Stimulated activated CD4-positive, alpha-beta T cell treated with anti-CD3 and anti-CD28 coated beads, Interleukin-4, amount 100 ng/mL, for 48 hours (primary cell): ENCODE data around the gene LMNTD2.
A peak's percentile ranks its signal among the peaks of the same experiment; 100 is the strongest.
"Not testable (repeated sequence)": the region's sequence is repeated elsewhere in the genome, so short reads cannot be mapped to it uniquely, and the experiment has no call there.

Source experiments
- DNase-seq, 2 donors: peaks; one replicate each; pipeline ENCODE4 v3.0.0-alpha.2; 2020; ENCODE audit warnings: low read depth in 2 of 2

The LMNTD2 gene

DNA sequence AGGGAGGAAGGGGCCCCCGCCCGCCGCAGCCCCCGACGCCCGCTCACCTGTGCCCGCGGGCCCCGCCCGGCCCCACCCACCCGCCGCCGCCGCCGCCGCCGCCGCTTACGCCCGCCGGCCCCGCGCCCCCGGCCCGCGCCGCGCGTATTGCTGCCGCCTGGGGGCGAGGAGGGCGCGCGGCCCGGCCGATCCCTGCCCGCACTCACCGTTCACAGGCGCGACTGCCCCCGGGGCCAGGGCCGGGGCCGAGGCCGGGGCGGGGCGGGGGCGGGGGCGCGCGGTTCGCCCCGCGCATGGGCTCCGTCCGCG is 25.4 kb downstream of the LMNTD2 start:
- no peak for DNase-seq

DNA sequence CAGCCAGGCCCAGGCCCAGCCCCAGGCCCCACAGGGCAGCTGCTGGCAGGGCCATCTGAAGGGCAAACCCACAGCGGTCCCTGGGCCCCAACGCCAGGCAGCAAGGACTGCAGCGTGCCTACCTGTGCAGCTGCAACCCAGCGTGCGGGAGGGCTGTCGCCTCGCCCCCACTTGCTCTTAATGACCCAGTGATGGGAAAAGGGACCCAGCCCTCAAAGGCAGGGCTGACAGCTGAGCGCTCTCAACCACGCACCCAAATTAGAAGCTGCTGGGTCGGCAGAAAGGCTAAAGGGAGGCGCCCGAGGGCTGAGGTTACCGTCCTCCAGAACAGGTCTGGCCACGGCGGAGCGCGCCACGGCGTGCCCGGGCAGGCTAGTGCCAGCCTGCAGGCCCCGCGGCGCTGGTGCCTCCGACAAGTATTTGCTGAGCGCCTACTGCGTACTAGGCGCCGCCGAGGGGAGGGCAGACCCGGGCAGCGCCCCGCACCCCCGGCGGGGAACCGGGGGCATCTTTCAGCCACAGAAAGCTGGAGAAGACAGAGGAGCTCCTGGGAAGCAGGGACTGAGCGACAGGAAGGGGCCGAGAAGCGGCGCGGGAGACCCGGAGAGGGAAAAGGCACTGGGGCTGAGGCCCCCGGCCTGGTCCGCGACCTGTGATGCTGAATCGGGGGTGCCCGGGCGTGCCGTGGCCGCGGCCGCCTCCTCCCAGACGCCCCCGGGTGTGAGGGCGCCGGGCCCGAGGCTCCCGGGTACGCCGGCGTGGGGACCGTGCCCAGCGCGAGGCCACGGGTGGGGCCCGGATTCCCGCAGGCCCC is 25.9 kb downstream of the LMNTD2 start:
- DNase-seq, result no peak

DNA sequence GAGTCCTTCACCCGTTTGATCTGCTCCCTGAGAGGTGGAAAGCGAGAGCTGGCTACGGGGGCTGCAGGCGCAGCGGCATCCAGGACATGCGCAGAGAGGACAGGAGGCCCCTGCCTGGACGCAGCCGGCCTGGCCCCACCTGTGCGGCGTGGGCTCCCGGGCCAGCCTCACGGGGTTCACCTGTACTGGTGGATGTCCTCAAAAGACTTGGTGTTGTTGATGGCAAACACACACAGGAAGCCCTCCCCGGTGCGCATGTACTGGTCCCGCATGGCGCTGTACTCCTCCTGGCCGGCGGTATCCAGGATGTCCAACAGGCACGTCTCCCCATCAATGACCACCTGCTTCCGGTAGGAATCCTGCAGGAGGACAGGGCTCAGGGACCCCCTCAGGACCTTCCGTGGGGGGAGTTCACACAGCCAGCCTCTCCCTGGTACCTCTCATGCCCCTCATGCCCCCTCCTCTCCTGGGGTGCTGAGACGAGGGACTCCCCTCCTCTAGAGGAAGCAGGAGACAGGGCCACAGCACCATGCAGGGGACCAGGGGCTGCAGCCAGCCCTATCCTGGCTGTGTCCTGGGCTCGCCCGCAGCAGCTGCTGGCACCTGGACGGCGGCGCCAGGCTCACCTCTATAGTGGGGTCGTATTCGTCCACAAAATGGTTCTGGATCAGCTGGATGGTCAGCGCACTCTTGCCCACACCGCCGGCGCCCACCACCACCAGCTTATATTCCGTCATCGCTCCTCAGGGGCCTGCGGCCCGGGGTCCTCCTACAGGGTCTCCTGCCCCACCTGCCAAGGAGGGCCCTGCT is 26.7 kb downstream of the LMNTD2 start:
- DNase-seq, result no peak

DNA sequence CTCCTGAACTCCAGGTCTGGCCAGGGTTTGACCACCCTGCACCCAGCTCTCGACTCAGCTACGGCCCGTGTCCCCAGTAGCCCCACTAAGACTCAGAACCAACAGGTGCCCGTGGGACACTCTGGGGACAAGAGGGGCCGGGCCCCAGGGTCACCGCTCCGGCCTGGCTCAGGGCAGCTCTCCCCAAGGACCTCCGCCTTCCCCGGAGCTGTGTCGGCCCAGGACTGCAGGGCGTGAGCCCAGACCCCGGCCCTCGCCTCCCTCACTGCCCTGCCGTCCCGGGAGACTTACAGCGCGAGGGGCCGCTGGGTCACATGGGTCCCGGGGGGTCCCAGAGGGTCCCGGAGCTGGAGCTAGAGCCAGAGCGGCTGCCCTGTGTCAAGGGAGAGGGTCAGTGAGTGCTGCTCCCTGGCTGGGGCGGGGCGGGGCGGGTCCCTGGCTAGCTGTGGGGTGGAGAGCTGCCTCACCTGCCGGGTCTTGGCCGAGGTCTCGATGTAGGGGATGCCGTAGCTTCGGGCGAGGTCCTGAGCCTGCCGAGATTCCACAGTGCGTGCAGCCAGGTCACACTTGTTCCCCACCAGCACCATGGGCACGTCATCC is 27.5 kb downstream of the LMNTD2 start:
- no peak for DNase-seq

DNA sequence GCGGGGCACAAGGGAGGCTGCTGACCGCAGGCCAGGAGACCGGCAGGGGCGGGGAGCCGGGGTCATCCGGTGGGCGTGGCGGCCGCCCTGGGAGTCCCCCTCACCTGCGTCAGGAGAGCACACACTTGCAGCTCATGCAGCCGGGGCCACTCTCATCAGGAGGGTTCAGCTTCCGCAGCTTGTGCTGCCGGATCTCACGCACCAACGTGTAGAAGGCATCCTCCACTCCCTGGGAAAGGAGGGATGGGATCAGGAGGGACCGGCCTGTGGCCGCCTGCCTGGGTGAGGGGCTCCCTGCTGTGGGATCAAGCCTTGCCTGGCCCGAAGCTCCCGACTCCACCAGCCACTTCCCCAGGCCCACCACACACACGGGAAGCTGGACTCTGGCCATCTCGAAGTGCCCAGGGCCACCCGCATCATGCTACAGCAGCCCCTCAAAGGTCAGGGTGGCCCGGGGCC is 28.0 kb downstream of the LMNTD2 start:
- no peak for DNase-seq

DNA sequence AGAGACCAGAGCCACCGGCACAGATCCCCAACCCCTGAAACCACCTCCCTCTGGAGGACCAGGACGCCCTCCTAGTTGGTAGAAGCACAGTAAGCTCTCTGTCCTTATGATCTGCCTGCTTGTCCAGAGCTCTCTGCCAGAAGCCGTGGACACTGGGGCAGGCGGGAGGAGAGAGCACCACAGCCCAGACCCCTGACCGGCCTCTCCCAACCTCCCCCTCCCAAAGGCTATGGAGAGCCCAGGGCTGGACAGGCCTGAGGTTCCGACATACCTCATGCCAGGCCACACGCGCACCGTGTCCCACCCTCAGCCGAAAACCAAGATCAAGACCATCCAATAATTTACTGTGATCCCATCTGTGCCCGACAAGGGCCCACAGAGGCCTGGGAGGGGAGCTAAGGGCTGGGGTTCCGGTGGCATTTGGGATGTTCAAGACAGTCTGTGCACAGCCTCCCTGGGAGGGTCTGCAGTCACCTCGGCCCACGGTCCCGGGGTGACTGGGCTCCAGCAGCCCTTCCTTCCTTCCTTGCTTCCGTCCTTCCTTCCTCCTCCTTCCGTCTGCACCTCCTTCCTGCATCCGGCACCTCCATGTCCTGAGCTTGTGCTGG is 28.5 kb downstream of the LMNTD2 start:
- no peak for DNase-seq

DNA sequence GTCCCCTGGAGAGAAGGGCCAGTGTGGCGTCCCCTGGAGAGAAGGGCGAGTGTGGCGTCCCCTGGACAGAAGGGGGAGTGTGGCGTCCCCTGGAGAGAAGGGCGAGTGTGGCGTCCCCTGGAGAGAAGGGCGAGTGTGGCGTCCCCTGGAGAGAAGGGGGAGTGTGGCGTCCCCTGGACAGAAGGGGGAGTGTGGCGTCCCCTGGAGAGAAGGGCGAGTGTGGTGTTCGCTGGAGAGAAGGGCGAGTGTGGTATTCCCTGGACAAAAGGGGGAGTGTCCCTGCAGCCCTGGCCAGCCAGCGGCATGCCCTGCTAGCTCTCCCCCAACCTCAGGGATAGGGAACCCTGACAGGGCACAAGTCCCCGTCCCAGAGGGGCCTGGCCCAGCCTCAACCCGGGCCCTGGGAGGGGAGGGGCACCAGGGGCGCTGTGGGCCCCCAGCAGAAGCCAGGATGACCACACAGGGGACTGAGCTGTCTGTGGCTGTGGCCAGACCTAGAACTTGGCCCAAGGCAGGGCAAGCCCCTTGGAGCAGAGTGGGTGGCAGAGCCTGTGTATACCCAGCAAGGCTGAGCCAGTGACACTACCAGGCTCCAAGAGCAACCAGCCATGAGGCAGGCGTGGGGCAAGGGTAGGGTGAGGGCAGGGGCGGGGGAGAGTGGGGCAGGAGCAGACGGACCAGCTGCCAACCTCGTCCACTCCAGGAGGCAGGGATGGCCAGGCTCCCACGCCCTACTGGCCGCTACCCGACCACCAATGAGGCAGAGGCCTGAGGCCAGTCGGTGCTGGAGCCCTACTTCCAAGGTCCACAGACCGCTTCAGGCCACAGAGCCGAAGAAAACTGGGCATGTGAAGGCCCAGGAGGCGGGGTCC is 29.3 kb downstream of the LMNTD2 start:
- no peak for DNase-seq

DNA sequence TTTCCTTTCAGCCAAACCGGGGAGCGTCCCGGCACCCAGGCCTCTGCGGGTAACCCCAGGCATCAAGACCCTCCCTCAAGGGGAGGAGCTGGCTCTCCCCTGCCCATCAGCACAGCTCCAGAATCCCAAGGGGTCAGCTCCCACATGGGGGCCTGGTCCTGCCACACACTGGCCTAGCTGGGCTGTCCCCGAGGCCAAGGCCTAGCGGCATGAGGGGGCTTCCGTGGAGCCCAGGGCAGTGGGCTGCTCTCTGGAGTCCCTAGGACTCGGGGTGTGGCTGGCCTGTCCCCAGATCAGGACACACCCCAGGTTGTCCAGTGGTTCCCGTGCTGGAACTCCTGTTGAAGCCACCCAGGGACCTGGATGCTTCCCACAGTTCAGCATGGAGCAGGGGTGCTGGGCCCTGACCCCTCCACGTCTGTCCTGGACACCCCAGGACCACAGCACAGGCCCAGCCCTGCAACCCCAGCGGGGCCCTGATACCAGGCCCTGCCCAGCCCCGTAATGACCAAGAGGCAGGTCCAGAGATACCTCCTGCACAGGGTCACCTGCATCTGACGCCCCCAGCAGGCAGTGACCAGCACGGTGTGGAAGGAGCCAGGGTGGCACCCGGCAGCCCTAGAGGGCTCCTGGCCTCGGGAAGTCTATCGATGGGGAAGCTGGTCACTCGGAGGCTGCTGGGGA is 30.7 kb downstream of the LMNTD2 start:
- DNase-seq, result no peak

DNA sequence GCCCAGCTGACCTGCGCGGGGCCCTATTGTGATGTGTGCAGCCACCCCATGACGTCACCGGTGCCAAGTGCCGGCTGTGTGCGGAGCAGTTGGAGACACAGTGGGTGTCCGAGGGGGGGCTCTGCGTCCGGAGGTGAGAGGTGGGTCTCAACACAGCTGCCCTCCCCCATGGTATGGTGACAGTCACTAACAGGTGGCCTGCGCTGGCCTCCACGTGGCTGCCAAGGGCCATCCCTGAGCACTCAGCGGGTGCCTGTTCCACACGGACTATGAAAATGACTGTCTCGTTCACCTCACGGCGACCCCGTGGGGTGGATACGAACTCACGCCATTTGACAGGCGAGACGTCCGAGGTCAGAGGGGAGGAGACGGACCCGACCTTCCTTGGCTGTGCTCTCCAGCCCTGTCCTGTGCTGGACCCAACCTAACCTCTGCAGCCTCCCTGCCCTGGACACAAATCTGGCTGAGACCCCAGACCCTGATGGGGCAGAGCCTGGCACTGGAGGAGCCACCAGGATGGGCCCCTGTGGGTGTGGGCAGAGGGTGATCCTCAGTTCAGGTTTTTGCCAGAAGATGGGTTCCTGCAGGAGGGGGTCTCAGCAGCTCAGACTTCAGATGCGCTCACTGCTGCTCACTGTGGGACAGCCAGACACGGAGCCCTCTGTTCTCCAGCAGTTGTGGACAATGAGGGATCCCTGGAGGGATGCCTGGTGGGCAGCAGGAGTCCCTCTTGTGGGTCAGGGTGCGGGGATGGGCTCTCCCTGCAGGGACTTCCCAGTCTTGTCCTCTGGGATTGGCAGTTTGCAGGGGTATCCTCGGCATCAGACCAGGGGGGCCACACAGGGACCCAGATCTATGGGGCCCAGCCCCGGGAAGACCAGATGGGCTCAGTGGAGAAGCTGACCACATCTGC is 31.5 kb downstream of the LMNTD2 start:
- DNase-seq, result no peak

DNA sequence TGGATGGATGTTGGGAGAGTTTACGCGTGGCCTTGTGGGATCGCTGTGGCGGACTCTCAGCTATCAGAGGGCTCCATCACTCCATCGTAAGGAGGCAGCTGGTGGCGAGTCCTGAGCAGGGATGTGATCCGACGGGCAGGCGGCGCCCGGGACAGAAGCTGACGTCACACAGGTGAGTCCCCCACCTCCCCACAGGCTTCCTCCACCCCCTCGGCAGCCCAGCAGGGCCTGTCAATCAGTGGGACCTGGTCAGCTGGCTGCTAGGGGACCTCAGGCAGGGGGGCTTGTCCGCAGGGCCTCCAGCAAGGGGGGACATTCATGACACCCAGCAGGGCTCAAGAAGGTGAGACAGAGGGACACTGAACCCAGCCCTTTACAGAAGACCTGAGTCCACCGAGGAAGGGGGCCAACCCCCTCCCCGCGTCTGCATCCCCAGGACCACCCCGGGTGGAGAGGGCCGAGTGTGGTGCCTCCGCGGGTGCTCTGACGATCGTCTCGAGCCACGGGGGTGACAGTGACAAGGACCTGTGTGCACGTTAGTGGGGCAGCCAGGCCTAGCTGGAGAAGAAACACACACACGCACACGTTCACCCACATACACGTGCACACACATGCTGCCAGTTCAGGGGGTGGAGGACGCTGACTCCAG is 32.2 kb downstream of the LMNTD2 start:
- DNase-seq, result no peak

DNA sequence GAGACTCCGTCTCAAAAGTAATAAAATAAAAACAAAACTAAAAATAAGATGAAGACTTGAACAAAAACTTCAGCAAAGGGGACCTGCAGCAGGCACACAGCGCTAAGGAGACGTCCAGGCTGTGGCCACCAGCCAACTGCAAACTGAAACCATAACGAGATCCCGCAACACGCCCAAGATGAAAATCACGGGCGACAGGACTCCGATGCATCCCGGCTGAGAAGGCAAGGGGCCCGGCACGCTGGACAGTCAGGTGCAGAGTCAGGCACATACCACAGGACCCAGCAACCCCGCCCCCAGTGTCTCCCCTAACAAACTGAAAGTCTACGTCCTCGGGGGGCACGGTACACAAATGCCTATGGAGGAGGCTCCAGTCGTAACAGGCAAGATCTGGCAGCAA is 34.3 kb downstream of the LMNTD2 start:
- DNase-seq, result no peak

DNA sequence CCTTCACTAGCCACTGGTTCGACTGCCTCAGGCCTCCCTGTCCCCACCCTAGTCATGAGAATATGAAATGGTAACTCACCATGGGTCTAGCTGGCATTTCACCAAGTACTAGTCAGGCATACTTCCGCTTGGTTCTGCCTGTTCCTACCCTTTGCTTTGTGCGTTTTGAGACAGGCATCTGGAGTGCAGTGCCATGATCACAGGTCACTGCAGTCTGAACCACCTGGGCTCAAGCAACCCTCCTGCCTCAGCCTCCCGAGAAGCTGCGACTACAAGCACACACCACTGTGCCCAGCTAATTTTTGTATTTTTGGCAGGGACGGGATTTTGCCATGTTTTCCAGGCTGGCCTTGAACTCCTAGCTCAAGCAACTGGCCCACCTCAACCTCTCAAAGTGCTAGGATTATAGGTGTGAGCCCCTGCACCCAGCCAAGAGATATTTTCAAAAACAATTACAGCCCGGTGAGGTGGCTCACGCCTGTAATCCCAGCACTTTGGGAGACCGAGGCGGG is 39.3 kb downstream of the LMNTD2 start:
- no peak for DNase-seq

DNA sequence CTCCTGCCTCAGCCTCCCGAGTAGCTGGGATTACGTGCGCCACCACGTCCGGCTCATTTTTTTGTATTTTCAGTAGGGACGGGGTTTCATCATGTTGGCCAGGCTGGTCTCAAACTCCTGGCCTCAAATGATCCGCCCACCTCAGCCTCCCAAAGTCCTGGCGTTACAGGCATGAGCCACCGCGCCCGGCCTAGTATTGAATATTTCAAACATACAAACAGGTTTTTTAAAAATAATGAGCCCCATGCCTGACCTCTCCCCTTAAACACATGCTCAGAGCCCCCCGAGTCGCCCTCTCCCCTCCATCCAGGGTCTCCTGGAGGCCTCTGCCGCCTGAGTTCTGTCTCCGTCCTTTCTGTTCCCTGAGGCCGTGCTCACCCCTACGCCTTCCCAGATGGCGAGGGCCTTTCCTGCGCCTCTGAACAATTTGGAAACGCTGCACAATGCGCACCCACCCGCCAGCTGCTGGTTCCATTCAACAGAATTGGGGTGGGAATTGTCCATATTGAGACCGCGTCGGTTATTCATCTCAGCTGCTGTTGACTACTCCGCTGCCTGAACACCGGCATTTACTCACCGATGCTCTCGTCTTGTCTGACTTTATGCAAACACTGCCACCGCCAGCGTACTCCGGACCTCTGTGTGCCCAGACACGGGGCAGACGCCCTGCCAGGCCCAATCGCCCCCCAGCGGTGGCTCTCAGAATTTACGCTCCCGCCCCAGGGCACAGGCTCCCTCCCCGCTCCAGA is 39.9 kb downstream of the LMNTD2 start:
- DNase-seq, result no peak

DNA sequence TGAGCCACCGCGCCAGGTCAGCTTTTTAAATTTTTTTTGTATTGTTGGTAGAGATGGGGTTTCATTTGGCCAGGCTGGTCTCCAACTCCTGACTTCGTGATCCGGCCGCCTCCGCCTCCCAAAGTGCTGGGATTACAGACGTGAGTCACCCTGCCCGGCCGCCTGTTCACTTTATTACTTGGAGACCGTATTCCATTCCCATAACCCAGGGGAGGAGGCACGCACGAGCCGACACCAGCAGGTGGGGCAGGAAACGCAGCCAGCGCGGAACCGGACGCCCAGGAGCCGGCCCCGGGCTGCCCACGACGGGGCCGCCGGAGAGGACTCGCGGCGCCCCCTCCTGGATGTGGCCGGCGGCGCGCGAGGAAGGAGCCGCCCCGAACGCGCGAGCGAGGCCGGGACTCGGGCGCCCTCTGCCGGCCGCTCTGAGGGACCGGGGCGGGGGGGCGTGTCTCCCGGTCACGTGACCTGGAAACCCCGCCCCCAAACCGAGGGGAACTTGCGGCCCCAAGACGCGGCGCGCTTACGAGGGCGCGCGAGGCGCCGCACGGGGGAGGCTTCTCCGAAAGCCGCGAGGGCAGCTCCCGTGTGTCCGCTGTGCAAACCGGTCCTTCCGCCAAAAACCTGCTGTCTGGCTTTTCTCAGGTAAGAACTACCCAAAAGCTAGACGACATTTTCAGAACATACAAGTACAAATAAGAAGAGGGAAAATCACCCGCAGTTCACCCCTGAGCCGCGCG is 41.9 kb downstream of the LMNTD2 start:
- peak; percentile 76 to 90 for DNase-seq

DNA sequence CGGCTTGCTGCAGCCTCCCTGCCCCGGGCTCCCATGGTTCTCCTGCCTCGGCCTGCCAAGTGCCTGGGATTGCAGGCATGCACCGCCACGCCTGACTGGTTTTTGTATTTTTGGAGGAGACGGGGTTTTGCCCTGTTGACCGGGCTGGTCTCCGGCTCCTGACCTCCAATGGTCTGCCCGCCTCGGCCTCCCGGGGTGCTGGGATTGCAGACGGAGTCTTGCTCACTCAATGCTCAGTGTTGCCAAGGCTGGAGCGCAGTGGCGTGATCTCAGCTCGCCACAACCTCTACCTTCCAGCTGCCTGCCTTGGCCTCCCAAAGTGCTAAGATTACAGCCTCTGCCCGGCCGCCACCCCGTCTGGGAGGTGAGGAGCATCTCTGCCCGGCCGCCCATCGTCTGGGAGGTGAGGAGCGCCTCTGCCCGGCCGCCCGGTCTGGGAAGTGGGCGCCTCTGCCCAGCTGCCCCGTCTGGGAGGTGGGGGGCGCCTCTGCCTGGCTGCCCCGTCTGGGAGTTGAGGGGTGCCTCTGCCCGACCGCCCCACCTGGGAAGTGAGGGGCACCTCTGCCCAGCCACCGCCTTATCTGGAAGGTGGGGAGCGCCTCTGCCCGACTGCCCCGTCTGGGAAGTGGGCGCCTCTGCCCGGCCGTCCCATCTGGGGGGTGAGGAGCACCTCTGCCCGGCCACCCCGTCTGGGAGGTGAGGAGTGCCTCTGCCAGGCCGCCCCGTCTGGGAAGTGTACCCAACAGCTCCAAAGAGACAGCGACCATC is 43.4 kb downstream of the LMNTD2 start:
- not testable (repeated sequence) for DNase-seq

DNA sequence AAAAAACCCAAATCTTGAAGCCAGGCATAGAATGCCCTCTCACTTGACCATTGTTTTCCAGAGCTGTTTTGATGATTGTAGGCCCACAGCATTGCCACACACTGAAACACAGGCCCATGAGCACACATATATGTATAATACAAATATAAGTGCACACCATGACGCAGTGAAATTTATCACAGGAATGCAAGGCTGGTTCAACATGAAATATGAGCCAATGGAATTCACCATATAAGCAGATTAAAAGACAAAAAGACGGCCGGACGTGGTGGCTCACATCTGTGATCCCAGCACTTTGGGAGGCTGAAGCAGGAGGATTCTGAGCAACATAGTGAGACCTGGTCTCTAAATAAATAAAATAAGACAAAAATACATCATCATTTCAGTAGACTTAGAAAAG is 44.1 kb downstream of the LMNTD2 start:
- no peak for DNase-seq

DNA sequence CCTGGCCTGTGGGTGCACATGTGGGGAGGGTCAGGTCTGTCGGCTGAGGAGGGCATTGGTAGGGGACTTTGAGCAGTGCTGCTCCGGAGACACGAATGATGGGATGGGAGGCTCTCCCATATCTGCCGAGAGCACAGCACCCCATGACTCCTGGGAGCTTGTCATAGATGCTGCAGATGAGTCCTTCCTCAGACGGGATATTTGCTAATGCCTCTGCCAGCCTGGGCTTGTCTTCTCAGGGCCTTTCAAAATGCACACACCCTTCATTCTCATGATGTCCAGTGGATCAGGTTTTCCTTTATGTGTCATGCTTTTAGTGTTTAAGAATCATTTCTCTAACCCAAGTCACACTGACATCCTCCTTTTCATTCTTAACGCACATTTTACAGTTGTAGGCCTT is 45.4 kb downstream of the LMNTD2 start:
- no peak for DNase-seq
